ENCODE measurements around the gene VWA8. TPM values are rescaled to one million over a fixed set of nuclear protein-coding genes. Genes with fewer than 3 reads are reported as not detected.
A peak's percentile ranks its signal among the peaks of the same experiment; 100 is the strongest.

VWA8 gene
- total and polyA plus RNA-seq, 4 donors: 7.1 to 50.3 (median 12.4) TPM

GRCh38 chr13:41995946-41996345 is 35.0 kb upstream of the VWA8 start:
- peak; percentile 76 for DNase-seq (ENCODE audit: low spot score)
- Histone ChIP-seq H3K4me1 (ENCODE audit: control insufficient read depth in 4 of 4, insufficient read depth in 4 of 4, low read length in 3 of 4) (peaks cover 0 to 11% (median 5%) of the 10 kb centered on the region in 4 donors), H3K27ac (ENCODE audit: low read depth in 1 of 2, low read length in 2 of 2) (no peak overlapping the region), H3K36me3 (ENCODE audit: control insufficient read depth in 4 of 4, insufficient read depth in 3 of 4, low read depth in 1 of 4, low read length in 3 of 4) (no peaks in the 10 kb centered on the region), H3K27me3 (ENCODE audit: control insufficient read depth in 4 of 4, insufficient read depth in 4 of 4, low read length in 3 of 4) (no peaks in the 10 kb centered on the region), H3K9ac (ENCODE audit: low read depth in 1 of 2, low read length in 2 of 2) (no peak overlapping the region), H3K9me3 (ENCODE audit: control insufficient read depth in 4 of 4, low read length in 3 of 4) (no peaks in the 10 kb centered on the region), H3K4me3 (ENCODE audit: low read depth in 1 of 3, low read length in 3 of 3) (no peak overlapping the region)
- WGBS: 71% methylated on average over 5 of the region's 5 CpGs
- TF ChIP-seq GABPA (IDR thresholded peaks at IDR 0.05 in 1 of 2, conservative IDR thresholded peaks at IDR 0.05 in 1 of 2): no peak
- no peak for TF ChIP-seq ATF3 (IDR thresholded peaks at IDR 0.05)
- TF ChIP-seq NR2F2 (IDR thresholded peaks at IDR 0.05): no peak
- TF ChIP-seq FOXA2 (IDR thresholded peaks at IDR 0.05): no peak
- TF ChIP-seq JUND (IDR thresholded peaks at IDR 0.05): no peak
- TF ChIP-seq FOXA1 (IDR thresholded peaks at IDR 0.05): no peak
- TF ChIP-seq HNF4G (IDR thresholded peaks at IDR 0.05): no peak
- TF ChIP-seq ZBTB33 (IDR thresholded peaks at IDR 0.05): no peak
- no peak for TF ChIP-seq RAD21 (IDR thresholded peaks at IDR 0.05)
- no peak for TF ChIP-seq RXRA (IDR thresholded peaks at IDR 0.05)
- no peak for TF ChIP-seq REST (IDR thresholded peaks at IDR 0.05)
- no peak for TF ChIP-seq EGR1 (IDR thresholded peaks at IDR 0.05; ENCODE audit: low read depth in 2 of 2)
- TF ChIP-seq SP1 (IDR thresholded peaks at IDR 0.05): no peak
- TF ChIP-seq MAX (IDR thresholded peaks at IDR 0.05): no peak

- H3K4me1 ChIP-seq (ENCODE audit: control insufficient read depth in 4 of 4, insufficient read depth in 4 of 4, low read length in 3 of 4): peaks cover 0 to 11% (median 5%) of the 10 kb centered on the region in 4 donors
- H3K36me3 ChIP-seq (ENCODE audit: control insufficient read depth in 4 of 4, insufficient read depth in 3 of 4, low read depth in 1 of 4, low read length in 3 of 4): no peaks in the 10 kb centered on the region
- H3K4me3 ChIP-seq (ENCODE audit: low read depth in 1 of 3, low read length in 3 of 3): no peak overlapping the region
- no peak overlapping the region for H3K27ac ChIP-seq (ENCODE audit: low read depth in 1 of 2, low read length in 2 of 2)
- no peaks in the 10 kb centered on the region for H3K27me3 ChIP-seq (ENCODE audit: control insufficient read depth in 4 of 4, insufficient read depth in 4 of 4, low read length in 3 of 4)
- no peak for TF ChIP-seq HNF4A (conservative IDR thresholded peaks at IDR 0.05)
- TF ChIP-seq TAF1 (conservative IDR thresholded peaks at IDR 0.05): no peak
- TF ChIP-seq NR2F2 (IDR thresholded peaks at IDR 0.05): no peak
- TF ChIP-seq EGR1 (IDR thresholded peaks at IDR 0.05; ENCODE audit: low read depth in 2 of 2): no peak
- TF ChIP-seq FOXA1 (IDR thresholded peaks at IDR 0.05): no peak
- no peak for TF ChIP-seq YY1 (IDR thresholded peaks at IDR 0.05)
- TF ChIP-seq HNF4G (IDR thresholded peaks at IDR 0.05): no peak
- WGBS: 95% methylated on average over 4 of the region's 4 CpGs
- H3K9me3 ChIP-seq (ENCODE audit: control insufficient read depth in 4 of 4, low read length in 3 of 4): no peaks in the 10 kb centered on the region
- no peak overlapping the region for H3K9ac ChIP-seq (ENCODE audit: low read depth in 1 of 2, low read length in 2 of 2)
- DNase-seq (ENCODE audit: low spot score): no peak
These were observed 34.4 kb upstream of the VWA8 start for GRCh38 chr13:41995336-41995735.
